Measurements from ENCODE around the gene FAM186B.

Gene FAM186B

DNA sequence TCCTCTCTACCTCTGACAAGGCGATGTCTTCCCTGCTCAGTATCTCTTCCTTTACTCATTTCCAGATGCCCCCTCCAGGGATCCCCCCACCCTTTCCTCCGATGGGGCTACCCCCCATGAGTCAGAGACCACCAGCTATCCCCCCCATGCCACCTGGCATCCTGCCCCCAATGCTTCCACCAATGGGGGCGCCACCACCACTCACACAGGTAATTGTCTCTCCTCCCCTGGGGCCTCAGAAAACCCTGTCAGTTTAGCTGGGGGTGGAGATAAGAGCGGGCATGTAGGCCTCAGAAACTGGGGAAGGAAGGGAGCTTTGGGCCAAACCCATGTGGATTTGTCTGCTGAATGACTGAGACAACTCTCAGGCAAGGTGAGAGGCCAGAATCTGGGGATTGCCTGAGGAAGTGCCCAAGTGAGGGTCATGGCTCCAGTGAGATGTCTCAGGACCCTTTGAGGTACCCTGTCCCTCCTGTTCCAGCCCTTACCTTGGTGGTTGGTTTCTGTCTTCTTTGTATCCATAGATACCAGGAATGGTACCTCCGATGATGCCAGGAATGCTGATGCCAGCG lies 26.0 kb upstream of the FAM186B start:
- H3K4me3 ChIP-seq, result no peak overlapping the region
- no peaks in the 10 kb centered on the region for H3K9me3 ChIP-seq (ENCODE audit: low read depth, low read length)
- no peak for DNase-seq (ENCODE audit: low read depth, low spot score)
- no peaks in the 10 kb centered on the region for H3K36me3 ChIP-seq (ENCODE audit: insufficient read depth, low read length)
- H3K27ac ChIP-seq, result no peak overlapping the region
- H3K9ac ChIP-seq (ENCODE audit: insufficient read length), result no peak overlapping the region
- TF ChIP-seq EZH2 (IDR thresholded peaks at IDR 0.05) (no peak), FOXP2 (optimal IDR thresholded peaks at IDR 0.05; ENCODE audit: control extremely low read depth, extremely low read length, insufficient read depth) (no peak), POLR2AphosphoS5 (IDR thresholded peaks at IDR 0.05; ENCODE audit: borderline replicate concordance, low read depth, low read length) (no peak)

DNA sequence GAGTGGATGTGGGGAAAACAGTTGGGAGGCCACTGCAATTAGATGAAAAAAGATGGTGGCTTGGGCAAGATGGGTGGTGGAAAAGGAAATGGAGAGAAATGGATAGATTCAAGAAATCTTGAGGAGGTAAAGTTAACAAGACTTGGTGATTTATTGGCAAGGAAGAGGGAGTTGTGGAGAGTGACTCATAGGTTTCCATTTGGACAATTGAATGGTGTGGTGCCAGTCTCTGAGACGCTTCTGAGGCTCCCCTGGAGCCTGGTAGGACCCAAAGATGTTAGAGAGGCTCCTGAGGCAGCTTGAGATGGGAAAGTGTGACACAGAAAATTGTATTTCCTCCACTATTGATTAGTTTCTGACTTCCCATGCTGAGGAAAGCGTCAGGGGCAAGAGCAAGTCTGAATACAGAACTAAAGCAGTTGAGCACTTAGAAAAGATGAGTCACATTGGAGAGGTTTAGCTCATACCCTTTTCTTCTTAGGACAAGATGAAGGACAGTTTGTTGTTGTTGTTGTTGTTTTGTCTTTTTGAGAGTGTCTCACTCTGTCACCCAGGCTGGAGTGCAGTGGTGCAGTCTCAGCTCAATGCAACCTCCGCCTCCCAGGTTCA lies 22.4 kb upstream of the FAM186B start:
- no peak for DNase-seq (ENCODE audit: low read depth, low spot score)
- Histone ChIP-seq H3K9me3 (ENCODE audit: low read depth, low read length) (no peaks in the 10 kb centered on the region), H3K4me3 (no peak overlapping the region), H3K27ac (no peak overlapping the region), H3K36me3 (ENCODE audit: insufficient read depth, low read length) (no peaks in the 10 kb centered on the region), H3K9ac (ENCODE audit: insufficient read length) (no peak overlapping the region)
- TF ChIP-seq EZH2 (IDR thresholded peaks at IDR 0.05) (no peak), FOXP2 (optimal IDR thresholded peaks at IDR 0.05; ENCODE audit: control extremely low read depth, extremely low read length, insufficient read depth) (no peak), POLR2AphosphoS5 (IDR thresholded peaks at IDR 0.05; ENCODE audit: borderline replicate concordance, low read depth, low read length) (no peak)

DNA sequence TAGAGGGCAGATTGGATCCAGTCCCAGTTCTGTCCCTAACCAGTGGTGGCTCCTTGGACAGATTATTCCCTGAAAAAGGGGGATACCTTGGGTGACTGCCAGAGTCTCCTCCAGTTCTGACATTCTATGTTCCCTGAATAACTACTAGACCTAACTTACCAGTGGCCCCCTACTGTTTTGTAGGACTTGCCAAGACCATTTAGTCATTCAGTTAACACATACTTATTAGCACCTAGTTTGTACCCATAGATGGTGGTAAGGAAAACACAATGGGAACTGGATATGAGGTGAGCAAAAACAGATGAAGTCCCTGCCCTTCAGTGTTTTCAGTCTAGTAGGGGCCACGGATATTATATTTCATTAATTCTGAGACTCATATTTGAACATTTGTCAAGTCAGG lies 21.4 kb upstream of the FAM186B start:
- DNase-seq (ENCODE audit: low read depth, low spot score), result no peak
- Histone ChIP-seq H3K4me3 (no peak overlapping the region), H3K36me3 (ENCODE audit: insufficient read depth, low read length) (no peaks in the 10 kb centered on the region), H3K9ac (ENCODE audit: insufficient read length) (no peak overlapping the region), H3K9me3 (ENCODE audit: low read depth, low read length) (no peaks in the 10 kb centered on the region), H3K27ac (no peak overlapping the region)
- TF ChIP-seq FOXP2 (optimal IDR thresholded peaks at IDR 0.05; ENCODE audit: control extremely low read depth, extremely low read length, insufficient read depth) (no peak), EZH2 (IDR thresholded peaks at IDR 0.05) (no peak), POLR2AphosphoS5 (IDR thresholded peaks at IDR 0.05; ENCODE audit: borderline replicate concordance, low read depth, low read length) (no peak)

DNA sequence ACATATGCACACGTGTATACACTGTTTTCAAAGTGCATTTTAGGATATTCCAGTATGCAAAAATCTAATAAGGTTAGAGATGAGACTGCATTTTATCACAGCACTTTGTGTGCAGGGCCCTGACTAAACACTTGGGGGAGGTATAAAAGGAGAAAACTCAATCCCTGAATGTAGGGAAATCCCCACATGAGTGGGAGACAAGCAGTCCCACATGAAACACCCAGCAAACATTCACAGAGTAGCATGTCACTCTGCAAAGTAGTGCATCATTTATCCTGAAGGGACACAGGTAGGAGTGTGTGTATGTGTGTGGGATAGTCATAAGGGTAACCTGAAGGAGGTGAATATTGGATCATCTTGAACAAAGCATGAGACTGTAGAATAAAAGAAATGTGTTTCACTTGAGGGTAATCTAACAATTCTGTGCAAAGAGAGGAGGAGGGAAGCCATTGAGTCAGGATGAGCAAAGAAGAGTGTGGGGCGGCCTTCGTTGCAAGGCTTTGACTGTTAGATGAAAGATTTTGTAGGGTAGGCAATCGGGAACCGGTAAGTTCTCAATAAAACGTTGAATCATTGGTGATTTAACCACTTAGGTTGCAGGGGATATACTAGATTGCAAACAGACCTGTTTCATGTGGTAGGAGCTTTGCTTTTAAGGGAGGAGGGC lies 20.9 kb upstream of the FAM186B start:
- H3K9me3 ChIP-seq (ENCODE audit: low read depth, low read length), result no peaks in the 10 kb centered on the region
- H3K27ac ChIP-seq, result no peak overlapping the region
- H3K9ac ChIP-seq (ENCODE audit: insufficient read length), result no peak overlapping the region
- no peak overlapping the region for H3K4me3 ChIP-seq
- TF ChIP-seq FOXP2 (optimal IDR thresholded peaks at IDR 0.05; ENCODE audit: control extremely low read depth, extremely low read length, insufficient read depth) (no peak), POLR2AphosphoS5 (IDR thresholded peaks at IDR 0.05; ENCODE audit: borderline replicate concordance, low read depth, low read length) (no peak), EZH2 (IDR thresholded peaks at IDR 0.05) (no peak)
- no peak for DNase-seq (ENCODE audit: low read depth, low spot score)
- H3K36me3 ChIP-seq (ENCODE audit: insufficient read depth, low read length), result no peaks in the 10 kb centered on the region

DNA sequence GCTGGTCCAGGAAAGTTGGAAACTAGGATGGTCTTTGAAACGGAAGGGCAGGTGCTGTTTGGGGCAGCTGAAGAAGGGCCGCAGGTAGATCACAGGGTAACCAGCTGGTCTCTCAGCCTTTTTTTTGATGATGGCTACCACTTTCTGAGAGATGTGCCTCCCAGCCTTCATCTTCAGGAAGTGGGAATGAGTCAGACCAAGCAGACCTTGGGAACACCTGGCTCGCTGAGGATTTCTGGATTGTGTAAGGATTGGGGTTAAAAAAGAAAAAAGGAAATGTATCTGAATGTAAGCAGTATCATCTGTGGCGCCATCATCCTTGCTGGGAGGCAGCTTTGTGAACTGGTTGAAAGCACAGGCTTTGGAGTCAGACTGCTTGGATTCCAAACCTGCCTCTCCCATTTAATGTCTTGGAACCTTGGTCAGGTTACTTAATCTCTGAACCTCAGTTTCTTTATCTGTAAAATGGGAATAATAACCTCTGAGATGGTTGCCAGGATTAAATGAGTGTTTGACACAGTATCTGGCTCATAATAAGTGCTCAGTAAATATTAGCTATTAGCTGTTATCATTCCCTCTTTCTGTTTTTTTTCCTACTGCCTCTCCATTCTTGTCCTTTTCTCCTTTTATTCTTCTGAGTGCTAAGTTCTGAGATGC lies 19.6 kb upstream of the FAM186B start:
- Histone ChIP-seq H3K9me3 (ENCODE audit: low read depth, low read length) (no peaks in the 10 kb centered on the region), H3K27ac (no peak overlapping the region), H3K9ac (ENCODE audit: insufficient read length) (no peak overlapping the region), H3K36me3 (ENCODE audit: insufficient read depth, low read length) (no peaks in the 10 kb centered on the region), H3K4me3 (no peak overlapping the region)
- no peak for TF ChIP-seq EZH2 (IDR thresholded peaks at IDR 0.05)
- no peak for TF ChIP-seq FOXP2 (optimal IDR thresholded peaks at IDR 0.05; ENCODE audit: control extremely low read depth, extremely low read length, insufficient read depth)
- no peak for TF ChIP-seq POLR2AphosphoS5 (IDR thresholded peaks at IDR 0.05; ENCODE audit: borderline replicate concordance, low read depth, low read length)
- DNase-seq (ENCODE audit: low read depth, low spot score), result no peak

GRCh38 chr12:49623142-49623904 lies 17.9 kb upstream of the FAM186B start, which contains the start of gene PRPF40B:
PRPF40B (plus strand) TSS chr12:49623561; CDS start chr12:49623591, 30 bp downstream.
- peak within 1 kb of the TSS; percentile 84 for H3K27ac ChIP-seq
- no peak for DNase-seq (ENCODE audit: low read depth, low spot score)
- H3K4me3 ChIP-seq, result peak within 1 kb of the TSS; percentile 78
- TF ChIP-seq POLR2AphosphoS5 (IDR thresholded peaks at IDR 0.05; ENCODE audit: borderline replicate concordance, low read depth, low read length) (peak; percentile 94), EZH2 (IDR thresholded peaks at IDR 0.05) (no peak)
- no peaks in the 10 kb centered on the region for H3K36me3 ChIP-seq (ENCODE audit: insufficient read depth, low read length)
- H3K9me3 ChIP-seq (ENCODE audit: low read depth, low read length), result no peaks in the 10 kb centered on the region
- H3K9ac ChIP-seq (ENCODE audit: insufficient read length), result peak within 1 kb of the TSS; percentile 83

- no peaks in the 10 kb centered on the region for H3K9me3 ChIP-seq (ENCODE audit: low read depth, low read length)
- TF ChIP-seq FOXP2 (optimal IDR thresholded peaks at IDR 0.05; ENCODE audit: control extremely low read depth, extremely low read length, insufficient read depth) (no peak), POLR2AphosphoS5 (IDR thresholded peaks at IDR 0.05; ENCODE audit: borderline replicate concordance, low read depth, low read length) (no peak), EZH2 (IDR thresholded peaks at IDR 0.05) (no peak)
- H3K4me3 ChIP-seq, result peak overlapping the region; percentile 78
- peak overlapping the region; percentile 84 for H3K27ac ChIP-seq
- H3K9ac ChIP-seq (ENCODE audit: insufficient read length), result peak overlapping the region; percentile 83
- DNase-seq (ENCODE audit: low read depth, low spot score), result no peak
- H3K36me3 ChIP-seq (ENCODE audit: insufficient read depth, low read length), result no peaks in the 10 kb centered on the region
These were observed 17.2 kb upstream of the FAM186B start for GRCh38 chr12:49622501-49623141.
